K562 (cell line): ENCODE data around the gene GALE. TPM values are rescaled to one million over a fixed set of nuclear protein-coding genes. Genes with fewer than 3 reads are reported as not detected.
A peak's percentile ranks its signal among the peaks of the same experiment; 100 is the strongest.

Source experiments
- ATAC-seq: fragments of 200-7000 bp; cut with Tn5 transposase; 3 replicates; pipeline ENCODE4 v1.9.1; 2020; ENCODE audit warnings: moderate library complexity
- BruUV-seq: library from RNA; stranded (reverse); fragments of 400-500 nt; replicated peaks from 2 replicates; lab custom pipeline; 2021; lab: Mats Ljungman, UMichigan
- CTCF ChIA-PET: fragments of 300-600 bp; formaldehyde crosslinking; extraction: SDS; loops from one replicate; lab custom pipeline; 2021; ENCODE audit warnings: low intra/inter-chr PET ratio; lab: Yijun Ruan, JAX
- POLR2A ChIA-PET: fragments of 300-600, 350-650 bp; sonication (Branson Sonifier 250); formaldehyde crosslinking; extraction: SDS; loops from one replicate; lab custom pipeline; 2021; ENCODE audit warnings: antibody characterized with exemption, inconsistent platforms; lab: Yijun Ruan, JAX
- DNase-seq, 4 experiments: peaks; one replicate each; pipeline versions ENCODE4 v3.0.0 to v3.0.0-alpha.2; 2011 to 2018; ENCODE audit warnings: low spot score in 3 of 4, mixed read lengths in 3 of 4; ENCODE audit errors: extremely low read depth in 1 of 4
- FAIRE-seq: peaks from 2 replicates; lab custom pipeline; 2011; peaks lifted over from hg19 to GRCh38; lab: Jason Lieb, UNC
- H2AFZ ChIP-seq: 2 replicates; pipeline ENCODE4 v1.6.0; 2011; ENCODE audit warnings: low read depth, low read length, control low read depth, inconsistent platforms
- H3K27ac ChIP-seq: fragments of 200-600 bp; 3 replicates; pipeline ENCODE4 v1.8.0; 2011; ENCODE audit warnings: low read depth, mild to moderate bottlenecking, control low read depth, inconsistent platforms, low read length, moderate library complexity, mixed read lengths; ENCODE audit errors: extremely low read depth
- H3K27me3 ChIP-seq, 2 experiments: fragments of 300-600 bp in 1 of 2; 2 replicates in 1 of 2; 3 replicates in 1 of 2; pipeline versions ENCODE4 v1.6.0 to v1.8.0; 2011; ENCODE audit warnings: inconsistent platforms in 2 of 2, low read length in 2 of 2, mild to moderate bottlenecking in 1 of 2, mixed read lengths in 1 of 2, moderate library complexity in 1 of 2; ENCODE audit not compliant: control insufficient read depth in 2 of 2, insufficient read depth in 2 of 2
- H3K36me3 ChIP-seq: fragments of 300-600 bp; 3 replicates; pipeline ENCODE4 v1.8.0; 2011; ENCODE audit warnings: mild to moderate bottlenecking, low read length, inconsistent platforms; ENCODE audit not compliant: control insufficient read depth, insufficient read depth
- H3K4me1 ChIP-seq, 2 experiments: fragments of 200-600 bp in 1 of 2; replicated peaks in 1 of 2; 2 replicates in 1 of 2; 3 replicates in 1 of 2; pipeline versions ENCODE4 v1.5.1 to v1.8.0; 2011; ENCODE audit warnings: inconsistent platforms in 2 of 2, low read length in 2 of 2, mild to moderate bottlenecking in 1 of 2, mixed read lengths in 1 of 2, moderate library complexity in 1 of 2; ENCODE audit not compliant: control insufficient read depth in 2 of 2, insufficient read depth in 2 of 2
- H3K4me2 ChIP-seq: 2 replicates; pipeline ENCODE4 v1.6.1; 2011; ENCODE audit warnings: low read length, control low read depth, inconsistent platforms, mixed read lengths; ENCODE audit not compliant: insufficient read depth
- H3K4me3 ChIP-seq: fragments of 200-600 bp; sonication (generic), shearing (Covaris generic); 2 replicates; pipeline ENCODE4 v1.5.1; 2016; ENCODE audit warnings: control low read depth, inconsistent platforms
- H3K79me2 ChIP-seq: fragments of 200-600 bp; 3 replicates; pipeline ENCODE4 v1.8.0; 2011; ENCODE audit warnings: low read length, inconsistent platforms; ENCODE audit not compliant: control insufficient read depth, insufficient read depth
- H3K9ac ChIP-seq, 2 experiments: 2 replicates each; pipeline versions ENCODE4 v1.6.0 to v1.6.1; 2011; ENCODE audit warnings: low read depth in 2 of 2, low read length in 2 of 2, control low read depth in 1 of 2, inconsistent platforms in 1 of 2, mild to moderate bottlenecking in 1 of 2, mixed read lengths in 1 of 2; ENCODE audit not compliant: insufficient read depth in 1 of 2
- H3K9me1 ChIP-seq: one replicate; pipeline ENCODE4 v1.6.0; 2011; ENCODE audit warnings: inconsistent platforms, mild to moderate bottlenecking, low read length, moderate library complexity; ENCODE audit not compliant: control insufficient read depth, insufficient read depth
- H3K9me3 ChIP-seq: replicated peaks from 2 replicates; pipeline ENCODE4 v1.5.1; 2011; ENCODE audit warnings: low read depth, low read length, inconsistent platforms; ENCODE audit not compliant: control insufficient read depth, insufficient read depth
- H4K20me1 ChIP-seq: replicated peaks from 2 replicates; pipeline ENCODE4 v1.6.1; 2011; ENCODE audit warnings: low read length, inconsistent platforms, mixed read lengths; ENCODE audit not compliant: control insufficient read depth, insufficient read depth
- CBFA2T2 ChIP-seq: fragments of 450-650 bp; conservative IDR thresholded peaks from 2 replicates; pipeline ENCODE4 v1.6.1; 2017; ENCODE audit warnings: mild to moderate bottlenecking
- CEBPB ChIP-seq: fragments of 450-650 bp; IDR thresholded peaks from 2 replicates; pipeline ENCODE4 v1.6.1; 2016; ENCODE audit warnings: missing genetic modification characterization, missing compliant biosample characterization
- CEBPG ChIP-seq, 3 experiments: fragments of 200-800 bp in 1 of 3; sonication (Bioruptor generic) in 1 of 3; sonication (generic) in 1 of 3; formaldehyde crosslinking in 1 of 3; IDR thresholded peaks in 2 of 3; conservative IDR thresholded peaks in 1 of 3; 2 replicates each; pipeline versions ENCODE4 v1.6.1 to v1.8.0; 2016 to 2022; ENCODE audit warnings: missing compliant biosample characterization in 2 of 3, missing genetic modification characterization in 2 of 3, mild to moderate bottlenecking in 1 of 3, missing genetic modification reagents in 1 of 3
- KDM1A ChIP-seq, 2 experiments: fragments of 450-650 bp; IDR thresholded peaks; 2 replicates each; pipeline ENCODE4 v1.6.1; 2016; ENCODE audit warnings: mild to moderate bottlenecking in 2 of 2
- POLR2A ChIP-seq: fragments of 450-650 bp; conservative IDR thresholded peaks from 2 replicates; pipeline ENCODE4 v1.6.1; 2016
- POLR2B ChIP-seq: fragments of 450-650 bp; IDR thresholded peaks from 2 replicates; pipeline ENCODE4 v1.6.1; 2018; ENCODE audit warnings: low read depth; ENCODE audit not compliant: partially characterized antibody
- PRMT5 ChIP-seq: sonication (generic); formaldehyde crosslinking; IDR thresholded peaks from 2 replicates; pipeline ENCODE4 v1.5.0; 2020; ENCODE audit warnings: missing genetic modification reagents
- RAD51 ChIP-seq: fragments of 450-650 bp; IDR thresholded peaks from 2 replicates; pipeline ENCODE4 v1.7.1; 2016; ENCODE audit warnings: low read depth, mild to moderate bottlenecking, borderline replicate concordance
- SUPT5H ChIP-seq: fragments of 450-650 bp; IDR thresholded peaks from 2 replicates; pipeline ENCODE4 v1.6.1; 2016
- TCF7L2 ChIP-seq: fragments of 150-350 bp; IDR thresholded peaks from 2 replicates; pipeline ENCODE4 v1.6.1; 2016; ENCODE audit warnings: low read depth, mild to moderate bottlenecking, low read length, moderate library complexity
- TRIM28 ChIP-seq: fragments of 450-650 bp; IDR thresholded peaks from 2 replicates; pipeline ENCODE4 v1.6.1; 2017
- WGBS: fragments of 100-300 bp; shearing (Covaris generic); methylation state at CpG from one replicate; pipeline ENCODE4 v1.1.6; 2016; ENCODE audit warnings: low coverage, mixed read lengths; ENCODE audit not compliant: insufficient coverage; ENCODE audit errors: missing lambda C conversion rate; 5-methylcytosine and 5-hydroxymethylcytosine counted together
- in situ Hi-C: fragments of 300-500 bp; cut with MboI; formaldehyde crosslinking; loops from 4 replicates; pipeline ENCODE4 v1.15.0; 2018; ENCODE audit warnings: inconsistent platforms, mixed read lengths
- intact Hi-C: fragments of 100-400 bp; cut with micrococcal nuclease; formaldehyde crosslinking; loops from 2 replicates; pipeline ENCODE4 v1.14.2; 2022
- polyA plus RNA-seq, 8 experiments: library from polyadenylated mRNA; depleted of rRNA in 4 of 8; stranded (reverse) in 5 of 8; unstranded in 3 of 8; fragments of >200 nt; fragmentation: Nextera tagmentation in 2 of 8; fragmentation: Illumina TruSeq in 1 of 8; extraction: Ambion mirVana in 2 of 8; extraction: Trizol in 1 of 8; gene quantifications; 2 replicates each; pipeline versions ENCODE4 v1.2.1 to v1.2.3, GENCODE V29; 2011 to 2014; ENCODE audit warnings: inconsistent platforms in 1 of 8, missing spikeins in 1 of 8
- total RNA-seq, 7 experiments: library from RNA; depleted of rRNA in 6 of 7; stranded (reverse); fragments of >200 nt in 6 of 7; fragmentation: Illumina TruSeq in 2 of 7; extraction: Trizol in 2 of 7; gene quantifications; 2 replicates each; pipeline versions ENCODE4 v1.2.1 to v1.2.3, GENCODE V29; 2011 to 2021; ENCODE audit warnings: low replicate concordance in 1 of 7

GALE gene
- total and polyA plus RNA-seq, 9 of the 15 experiments (the other 6 are each of a cell fraction or from before 2014, with no cell fraction given): 8.4 to 139 (median 88.3) TPM

GRCh38 chr1:23788695-23789094 is 11.9 kb downstream of the GALE start:
- CTCF ChIA-PET: no interaction called here
- Histone ChIP-seq H3K27ac (peak overlapping the region; percentile 90; the same call in 1 of the 3 replicates), H3K4me1 (peaks cover 31% of the 10 kb centered on the region in 2 experiments), H3K79me2 (peaks cover 44% of the 10 kb centered on the region), H3K36me3 (peaks cover 60% of the 10 kb centered on the region), H3K27me3 (no peaks in the 10 kb centered on the region), H3K9ac (no peak overlapping the region), H3K4me3 (no peak overlapping the region), H3K9me1 (no peaks in the 10 kb centered on the region), H4K20me1 (peaks cover 3% of the 10 kb centered on the region; the same call in 1 of the 2 replicates), H3K9me3 (no peaks in the 10 kb centered on the region), H2AFZ (no peak overlapping the region), H3K4me2 (no peak overlapping the region)
- in situ Hi-C loops: no loop called here
- TF ChIP-seq POLR2B: peak; percentile 34
- no peak for TF ChIP-seq CEBPG (CRISPR knock-in tag; IDR thresholded peaks at IDR 0.05)
- TF ChIP-seq CEBPG (tag; conservative IDR thresholded peaks at IDR 0.05 in 1 of 2, IDR thresholded peaks at IDR 0.05 in 1 of 2): 0 out of 4 replicates have a peak, but pooled peaks of 1 of the 2 experiments have one; percentile 37
- no peak for TF ChIP-seq PRMT5
- TF ChIP-seq TCF7L2: no peak
- 0 out of 4 replicates have a peak, but pooled peaks of 1 of the 2 experiments have one; percentile 8 for TF ChIP-seq KDM1A (IDR thresholded peaks at IDR 0.05)
- peak; percentile 84 for TF ChIP-seq CEBPB (tag)
- peak; percentile 66 for TF ChIP-seq POLR2A
- peak; percentile 53 for TF ChIP-seq SUPT5H
- no peak for TF ChIP-seq CBFA2T2
- 0 out of 2 replicates have a peak, but pooled peaks have one; percentile 18 for TF ChIP-seq TRIM28
- no peak for TF ChIP-seq RAD51
- DNase-seq (no peak), FAIRE-seq (no peak), ATAC-seq (no peak)
- intact Hi-C loops: no loop called here
- no TSS peak for BruUV-seq
- WGBS: 92% methylated on average over 3 of the region's 3 CpGs
- POLR2A ChIA-PET: interaction anchor here (0.9 to 10.2 kb wide), 6 partner anchors 9 to 43 kb away, joined by 3 to 197 read pairs (median 9); partner anchors contain the start of genes GALE and PITHD1
